HCEC 1CT (cell line): ENCODE data around the gene NEDD4L.
A peak's percentile ranks its signal among the peaks of the same experiment; 100 is the strongest.
"Not testable (repeated sequence)": the region's sequence is repeated elsewhere in the genome, so short reads cannot be mapped to it uniquely, and the experiment has no call there.

ENCODE experiments used
- DNase-seq: peaks from one replicate; pipeline ENCODE4 v3.0.0-alpha.2; 2017

NEDD4L gene

GRCh38 chr18:58027341-58027740, 16.7 kb upstream of the NEDD4L start:
- DNase-seq, result no peak

DNA sequence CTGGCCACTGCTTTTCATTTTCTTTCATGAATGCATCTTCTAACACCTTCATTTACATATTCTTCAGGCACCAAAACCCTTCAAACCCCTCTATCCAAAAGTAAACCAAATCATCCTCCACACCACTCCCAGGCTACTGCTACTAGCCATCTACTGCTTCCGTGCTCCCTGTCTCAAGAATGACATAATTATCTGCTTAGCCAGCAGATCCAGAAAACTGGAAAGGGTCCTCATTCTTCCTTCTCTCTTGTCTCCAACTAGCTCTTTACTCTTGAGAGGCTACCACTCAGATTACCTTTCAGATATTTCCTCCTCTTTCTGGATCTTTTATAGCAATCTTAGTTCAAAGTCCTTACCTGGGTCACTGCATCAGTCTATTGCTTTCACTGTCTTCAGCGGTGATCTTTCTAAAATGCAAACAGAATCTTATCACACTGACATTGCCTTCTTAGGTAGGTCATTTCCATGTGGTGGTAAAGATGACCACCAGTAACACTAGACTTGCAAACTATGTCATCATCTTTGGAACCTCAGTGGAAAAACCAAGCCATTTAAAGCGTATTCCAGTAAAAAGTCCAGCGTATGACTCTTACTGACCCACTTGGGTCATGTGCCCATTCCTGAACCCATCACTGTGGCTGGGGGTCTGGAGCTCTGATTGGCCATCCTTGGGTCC, 15.8 kb upstream of the NEDD4L start:
- DNase-seq, result no peak

- no peak for DNase-seq
Measured at GRCh38 chr18:58032233-58032632, 11.8 kb upstream of the NEDD4L start.

- DNase-seq, result no peak
Measured at GRCh38 chr18:58033216-58033615, 10.8 kb upstream of the NEDD4L start.

GRCh38 chr18:58034370-58034769, 9.7 kb upstream of the NEDD4L start:
- DNase-seq, result no peak

GRCh38 chr18:58037163-58037562, 6.9 kb upstream of the NEDD4L start:
- no peak for DNase-seq

GRCh38 chr18:58038063-58038462, 6.0 kb upstream of the NEDD4L start:
- DNase-seq, result no peak

- no peak for DNase-seq
Measured at GRCh38 chr18:58041633-58042032, 2.4 kb upstream of the NEDD4L start.

GRCh38 chr18:58042826-58043490, 1.1 kb upstream of the NEDD4L start:
- no peak for DNase-seq

GRCh38 chr18:58044370-58045241, 580 bp downstream of the NEDD4L start:
- DNase-seq, result peak; percentile 53

GRCh38 chr18:58045242-58046092, 1.4 kb downstream of the NEDD4L start:
- DNase-seq, result peak; percentile 24

DNA sequence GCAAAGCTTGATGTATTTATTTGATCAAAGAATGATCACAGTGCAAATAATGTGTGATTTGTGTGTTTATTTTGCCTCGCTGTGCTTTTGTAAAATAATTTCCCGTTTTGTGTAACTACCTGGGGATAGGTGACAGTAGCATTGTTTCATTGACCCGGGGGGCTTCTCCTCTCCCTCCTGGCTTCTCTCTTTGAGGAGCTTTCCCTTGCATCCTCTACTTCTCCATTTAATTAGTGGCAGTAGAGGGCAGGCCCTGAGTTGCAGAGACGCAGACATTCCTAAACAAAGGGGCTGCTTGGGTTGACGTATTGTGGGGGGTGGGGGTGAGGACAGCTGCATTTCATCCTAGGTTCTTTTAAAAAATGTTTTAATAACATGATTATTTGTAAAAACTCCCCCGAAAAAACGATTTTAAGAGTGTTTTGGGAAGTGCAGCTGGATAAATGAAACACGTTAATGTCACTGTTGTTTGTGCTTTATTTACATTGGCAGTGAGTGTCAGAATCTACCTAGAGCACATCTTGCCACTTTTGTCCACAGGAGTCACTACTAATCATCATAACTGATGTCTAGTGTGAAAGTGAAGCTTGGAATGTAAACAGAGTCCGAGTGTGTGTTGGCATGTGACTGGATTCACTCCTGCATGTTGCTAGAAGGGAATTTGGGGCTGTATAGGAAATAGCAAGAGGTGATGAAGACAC, 2.2 kb downstream of the NEDD4L start:
- no peak for DNase-seq

DNA sequence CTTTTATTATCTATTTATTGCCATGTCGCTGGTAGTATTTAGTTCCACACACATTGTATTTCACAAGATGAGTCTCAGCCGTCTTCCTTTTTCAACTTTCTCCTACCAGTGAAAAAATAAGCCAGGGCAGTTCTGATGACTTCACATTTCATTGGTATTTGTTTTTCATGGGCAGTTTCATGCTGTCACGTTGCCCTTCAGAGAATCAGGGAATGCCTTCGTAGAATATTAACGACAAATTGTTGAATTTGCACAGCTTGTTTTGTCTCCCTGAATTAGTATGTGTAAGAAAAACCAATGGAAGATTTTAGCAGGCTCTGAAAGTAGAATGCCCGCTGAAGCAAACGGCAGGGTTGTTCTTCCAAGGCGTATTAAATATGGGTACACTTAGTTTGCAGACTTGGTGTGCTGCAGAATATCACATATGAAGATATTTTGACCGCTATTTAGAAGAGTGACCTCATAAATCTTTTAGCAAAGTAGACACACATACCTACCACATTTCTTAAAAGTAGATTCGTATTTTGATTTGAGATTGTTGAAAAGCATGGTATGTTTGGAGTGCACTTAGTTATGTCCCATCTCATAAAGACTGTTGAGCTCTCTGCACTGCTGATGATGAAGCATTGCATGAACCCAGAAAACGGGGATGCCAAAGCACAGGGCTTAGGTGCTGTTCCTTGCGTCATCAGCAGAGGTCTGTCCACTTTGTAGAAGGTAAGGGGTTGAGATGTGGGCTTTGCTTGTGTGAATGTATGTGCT, 2.9 kb downstream of the NEDD4L start:
- DNase-seq, result no peak

GRCh38 chr18:58047556-58047882, 3.5 kb downstream of the NEDD4L start:
- no peak for DNase-seq

- DNase-seq, result no peak
Measured at GRCh38 chr18:58048081-58048642, 4.1 kb downstream of the NEDD4L start.

- no peak for DNase-seq
Measured at GRCh38 chr18:58049000-58049688, 5.1 kb downstream of the NEDD4L start.

GRCh38 chr18:58050963-58051362, 6.9 kb downstream of the NEDD4L start:
- not testable (repeated sequence) for DNase-seq

DNA sequence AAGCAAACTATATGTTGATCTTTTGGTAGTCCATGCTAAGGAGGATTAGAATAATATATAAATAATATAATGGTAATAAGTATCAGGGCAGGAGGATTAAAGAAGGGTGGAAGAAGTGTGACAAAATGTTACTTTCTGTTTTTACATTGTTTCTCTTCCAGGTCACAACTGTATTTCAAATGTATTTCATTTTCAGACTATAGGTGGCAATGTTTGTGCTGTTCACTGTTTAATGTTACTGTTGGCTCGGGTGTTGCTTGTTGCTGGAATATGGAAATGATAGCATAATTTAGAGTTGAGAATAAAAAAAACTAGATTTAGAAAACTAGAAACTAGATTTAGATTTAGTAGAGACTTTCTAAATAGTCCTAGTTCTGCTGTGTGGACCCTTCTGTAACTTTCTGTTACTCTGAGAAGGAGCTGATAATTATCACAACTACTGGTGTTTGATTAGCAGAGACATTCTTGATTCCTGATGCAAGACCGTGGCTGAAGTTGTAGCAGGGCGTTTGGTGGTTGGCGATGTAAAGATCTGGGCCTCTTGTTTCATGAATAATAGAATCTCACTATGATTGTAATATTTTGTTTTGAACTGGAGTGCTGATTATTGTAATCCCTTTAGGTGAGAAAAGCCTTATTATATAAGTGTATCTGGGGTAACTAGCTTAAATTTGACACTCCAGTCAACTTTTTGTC, 7.9 kb downstream of the NEDD4L start:
- peak; percentile 54 for DNase-seq

DNA sequence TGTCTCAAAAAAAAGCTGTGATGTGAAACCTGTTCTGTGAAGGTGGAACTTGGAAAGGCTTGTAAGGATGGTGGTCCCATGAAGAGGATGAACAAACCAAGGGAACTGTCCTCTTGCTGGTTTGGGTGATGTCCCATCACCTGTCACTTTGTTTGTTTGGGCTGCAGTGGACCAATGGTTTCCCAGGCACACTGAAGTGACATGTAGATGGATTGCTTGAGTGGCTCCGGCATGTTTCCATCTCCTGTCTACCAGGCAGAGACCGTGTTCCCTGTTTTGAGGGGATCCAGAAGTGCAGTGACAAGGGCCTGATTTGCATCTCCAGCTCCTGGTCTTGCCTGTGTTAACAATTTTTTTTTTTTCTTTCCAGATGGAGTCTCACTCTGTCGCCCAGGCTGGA, 8.9 kb downstream of the NEDD4L start:
- DNase-seq, result no peak
